Fibroblast of the conjunctiva (primary cell): ENCODE results near the gene EXOC2.

Experiments used
- DNase-seq: peaks from one replicate; pipeline ENCODE4 v3.0.0-alpha.2; 2010; ENCODE audit warnings: low read depth

EXOC2 gene

DNA sequence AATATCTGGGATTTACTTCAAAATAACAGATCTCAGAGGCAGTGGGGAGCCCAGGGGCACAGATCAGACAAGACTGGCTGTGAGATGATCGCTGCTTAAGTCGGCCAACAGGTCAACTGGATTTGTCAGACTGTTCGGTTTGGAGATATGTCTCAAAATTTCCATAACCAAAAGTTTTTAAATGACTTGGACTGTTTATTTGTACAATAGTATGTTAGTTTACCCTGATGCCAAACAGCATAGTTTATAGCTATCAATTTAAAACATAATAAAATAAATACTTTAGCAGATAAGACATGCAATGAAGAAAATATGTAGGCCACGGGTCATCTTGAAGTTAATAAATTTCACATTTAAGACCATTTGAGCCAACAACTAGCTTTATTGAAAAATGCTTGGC is 174.7 kb downstream of the EXOC2 start:
- DNase-seq = no peak

DNA sequence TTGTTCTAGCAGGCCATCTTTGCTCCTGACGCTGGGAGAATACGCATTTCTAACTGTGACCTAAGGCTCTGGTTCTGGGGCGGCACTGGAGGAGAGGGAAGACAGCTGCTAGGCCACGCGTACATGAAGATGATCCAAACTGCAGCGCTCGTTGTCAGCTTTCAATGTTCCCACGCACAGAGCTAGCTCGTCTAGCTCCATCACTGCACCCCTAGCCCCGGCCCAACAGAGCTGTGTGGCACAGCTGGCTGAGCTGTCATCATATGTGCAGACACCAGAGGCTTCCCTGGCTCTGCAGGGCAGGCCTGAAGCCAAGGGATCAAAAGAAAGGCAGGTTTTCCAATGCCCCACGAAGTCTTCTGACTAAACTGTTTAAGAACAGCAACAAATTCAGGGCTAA is 176.7 kb downstream of the EXOC2 start:
- DNase-seq = no peak

DNA sequence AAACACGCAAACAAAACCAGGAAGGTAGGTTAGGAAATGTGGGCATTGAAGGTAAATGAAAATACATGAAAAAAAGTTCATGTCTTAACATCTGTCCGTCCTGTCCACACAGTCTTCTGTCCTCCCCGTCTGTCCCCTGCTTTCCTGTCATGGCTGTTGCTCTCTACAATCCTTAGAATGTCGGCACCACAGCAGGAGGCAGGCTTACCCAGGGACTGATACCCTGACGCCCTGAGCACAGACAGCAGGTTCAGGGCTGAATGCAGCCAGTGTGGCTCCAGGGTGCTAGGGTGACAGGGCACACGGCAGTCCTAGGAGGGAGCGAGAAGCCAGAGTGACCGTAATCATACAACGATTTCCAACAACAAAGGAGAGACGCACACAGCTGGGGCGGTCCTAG is 177.7 kb downstream of the EXOC2 start:
- no peak for DNase-seq

DNA sequence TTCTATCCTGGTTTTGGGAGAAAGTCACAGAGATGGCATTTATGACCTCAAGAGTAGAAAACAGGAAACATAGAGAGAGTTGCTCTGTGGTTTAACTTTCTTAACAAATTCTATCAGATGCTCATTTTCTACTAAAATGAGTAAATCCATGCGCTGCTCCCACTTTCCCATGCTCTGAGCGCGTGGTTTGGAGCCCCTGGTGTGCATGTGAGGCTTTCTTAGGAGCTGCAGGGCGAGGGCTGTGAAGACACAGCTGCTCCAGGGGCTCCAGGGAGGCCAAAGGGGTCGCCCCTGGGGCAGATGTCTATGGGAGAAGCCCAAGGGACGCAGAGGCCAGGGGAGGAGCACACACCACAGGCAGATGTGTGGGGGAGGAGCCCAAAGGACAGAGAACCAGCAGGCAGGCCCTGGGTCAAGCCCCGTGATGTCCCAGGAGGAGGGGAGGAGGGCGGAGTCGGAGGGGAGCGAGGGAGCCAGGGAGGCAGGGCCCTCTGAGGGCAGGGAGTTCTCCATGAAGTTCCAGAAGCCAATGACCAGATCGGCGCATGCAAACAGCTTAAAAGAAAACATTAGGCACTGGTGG is 178.5 kb downstream of the EXOC2 start:
- no peak for DNase-seq

DNA sequence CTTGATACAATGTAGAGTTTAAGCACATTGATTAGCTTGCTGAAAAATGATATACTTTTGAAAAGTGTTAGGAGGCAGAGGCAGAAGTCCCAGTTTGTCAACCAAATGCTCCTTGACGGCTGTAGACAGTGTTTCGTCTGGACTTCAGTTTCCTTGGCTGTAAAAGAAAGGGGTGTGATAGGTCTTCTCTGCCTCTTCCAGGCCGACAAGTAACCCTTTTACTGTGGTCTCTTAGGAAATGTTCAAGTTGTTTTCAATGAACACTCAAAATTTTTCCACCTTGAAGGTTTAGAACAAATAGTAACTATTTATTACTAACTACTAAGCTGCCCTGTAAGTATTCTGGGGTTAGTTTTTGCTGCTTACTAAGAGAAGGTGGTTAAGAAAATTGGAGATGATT is 179.0 kb downstream of the EXOC2 start:
- no peak for DNase-seq

DNA sequence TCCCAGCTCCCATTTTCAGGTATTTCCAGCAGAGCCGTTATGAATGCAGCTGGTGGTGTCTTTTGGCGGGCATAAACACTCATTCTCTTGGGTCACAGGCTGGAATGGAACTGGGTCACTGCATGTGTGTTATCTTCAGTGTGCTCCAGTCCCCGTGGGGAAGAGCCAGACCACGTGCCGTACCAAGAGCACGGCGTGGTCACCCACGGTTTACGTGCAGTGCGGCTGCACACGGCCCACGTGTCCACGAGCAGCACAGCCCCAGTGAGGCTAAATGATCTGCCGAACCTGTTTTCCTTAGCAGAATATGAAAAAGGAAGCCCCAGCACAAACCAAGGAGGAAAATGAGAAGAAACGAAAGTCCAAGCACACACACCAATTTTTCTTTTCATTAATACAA is 179.9 kb downstream of the EXOC2 start:
- no peak for DNase-seq

DNA sequence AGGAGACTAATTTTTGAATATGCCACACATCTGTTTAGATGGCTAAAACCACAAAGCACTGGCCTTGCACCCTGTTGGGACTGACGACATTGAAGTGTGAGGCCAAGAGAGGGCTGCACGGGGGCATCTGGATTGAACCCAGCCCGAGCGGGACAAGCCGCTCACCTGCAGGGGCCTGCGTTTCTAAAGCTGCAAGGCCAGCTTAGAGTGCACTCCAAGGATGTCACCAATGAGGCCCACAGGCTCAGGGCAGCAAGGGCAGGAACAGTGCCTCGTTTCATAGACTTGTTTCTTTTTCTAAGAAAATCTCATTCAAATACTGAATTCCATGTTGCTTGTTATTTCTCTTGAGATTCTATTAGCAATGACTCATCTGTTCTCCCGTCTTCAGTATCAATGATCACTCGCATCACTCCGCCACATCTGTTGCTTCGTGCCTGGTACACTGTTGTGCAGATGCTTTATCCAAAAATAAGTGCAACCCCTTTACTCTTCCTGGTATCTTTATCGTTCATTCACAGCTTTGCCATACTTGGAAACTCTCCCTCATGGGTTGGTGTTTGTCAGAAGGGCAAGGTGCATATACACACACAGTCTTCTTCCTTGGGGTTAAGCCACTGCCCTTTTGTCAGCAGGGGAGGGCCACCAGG is 181.3 kb downstream of the EXOC2 start:
- DNase-seq = no peak

DNA sequence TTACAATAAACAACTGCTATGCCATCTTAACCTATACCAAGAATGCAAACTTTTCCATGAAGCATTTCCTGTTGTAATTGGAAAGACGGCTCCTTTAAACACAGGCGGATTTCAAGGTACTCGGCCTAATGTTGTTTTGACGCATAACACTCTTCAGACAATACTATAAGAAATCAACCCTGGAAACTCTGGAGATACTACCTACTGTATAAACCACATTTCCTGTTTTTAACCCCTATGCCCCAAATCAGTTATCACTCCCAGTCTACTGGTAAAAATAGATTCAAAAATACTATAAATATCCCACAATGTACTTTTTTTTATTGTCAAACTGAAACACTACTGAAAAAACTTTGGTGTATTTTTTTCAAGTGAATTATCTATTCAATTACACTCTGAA is 183.3 kb downstream of the EXOC2 start:
- no peak for DNase-seq

DNA sequence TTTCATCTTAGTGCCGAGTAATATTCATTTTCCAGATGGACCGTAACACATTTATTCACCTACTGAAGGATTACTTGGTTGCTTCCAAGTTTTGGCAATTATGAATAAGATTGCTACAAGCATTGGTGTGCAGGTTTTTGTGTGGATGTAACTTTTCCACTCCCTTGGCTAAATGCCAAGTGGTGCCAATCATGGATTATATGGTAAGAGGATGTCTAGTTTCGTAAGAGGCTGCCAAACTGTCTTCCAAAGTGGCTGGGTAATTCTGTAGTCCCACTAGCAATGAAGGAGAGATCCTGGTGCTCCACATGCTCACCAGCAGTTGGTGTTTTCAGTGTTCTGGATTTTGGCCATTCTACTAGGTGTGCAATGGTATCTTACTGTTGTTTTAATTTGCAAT is 184.3 kb downstream of the EXOC2 start:
- no peak for DNase-seq

DNA sequence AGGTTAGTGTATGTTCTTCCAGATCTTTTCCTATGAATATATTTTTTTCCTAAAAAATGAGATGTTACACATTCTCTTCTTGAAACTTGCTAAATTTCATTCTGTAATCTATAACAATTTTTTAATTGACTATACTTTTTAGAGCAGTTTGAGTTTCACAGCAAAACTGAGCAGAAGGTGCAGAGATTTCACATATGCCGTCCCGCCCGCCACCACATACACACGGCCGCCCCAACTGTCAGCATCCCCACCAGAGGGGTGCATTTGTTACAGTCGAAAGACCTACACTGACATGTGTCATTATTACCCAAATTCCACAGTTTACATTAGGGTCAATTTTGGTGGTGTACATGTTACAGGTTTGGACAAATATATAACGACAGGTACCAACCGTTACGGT is 184.9 kb downstream of the EXOC2 start:
- no peak for DNase-seq

DNA sequence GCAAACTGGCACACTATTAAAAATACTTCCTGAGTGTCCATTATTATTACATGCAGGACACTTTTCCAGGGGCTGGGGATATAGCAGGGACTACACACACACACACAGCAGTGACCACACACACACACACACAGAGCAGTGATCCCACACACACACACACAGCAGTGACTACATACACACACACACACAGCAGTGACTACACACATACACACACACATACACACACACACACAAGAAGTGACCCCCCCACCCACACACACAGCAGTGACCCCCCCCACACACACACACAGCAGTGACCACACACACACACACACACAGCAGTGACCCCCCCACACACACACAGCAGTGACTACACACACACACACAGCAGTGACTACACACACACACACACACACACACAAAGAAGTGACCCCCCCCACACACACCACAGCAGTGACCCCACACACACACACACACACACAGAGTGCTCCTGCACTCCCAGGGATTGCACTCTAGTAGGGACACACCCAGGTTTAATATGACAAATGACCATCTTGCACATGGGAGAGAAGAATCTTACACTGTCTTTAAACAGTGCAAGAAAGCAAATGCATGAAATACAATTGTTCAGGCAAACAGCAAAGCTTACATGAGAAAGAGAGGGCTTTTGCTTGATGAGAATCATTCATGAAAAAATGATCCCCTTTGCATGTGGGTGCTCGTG is 185.9 kb downstream of the EXOC2 start:
- DNase-seq = no peak

DNA sequence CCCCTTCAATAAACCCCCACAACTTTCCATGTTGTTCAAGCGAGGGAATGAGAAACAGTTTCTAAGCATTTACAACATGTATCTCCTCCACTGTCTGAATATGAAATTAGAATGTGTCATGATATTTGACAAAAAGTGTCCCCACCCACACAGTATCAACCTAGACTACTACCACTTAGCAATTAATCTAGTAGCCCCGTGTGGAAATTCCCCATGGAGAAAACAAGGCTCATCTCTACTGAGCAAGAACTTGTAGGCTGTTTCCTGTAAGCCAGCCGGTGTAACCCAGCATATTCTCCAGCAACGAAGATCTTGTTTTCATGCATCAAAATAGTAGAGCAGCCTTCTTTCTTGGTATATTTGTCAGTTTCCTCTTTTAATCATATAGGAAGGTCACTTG is 186.4 kb downstream of the EXOC2 start:
- no peak for DNase-seq

DNA sequence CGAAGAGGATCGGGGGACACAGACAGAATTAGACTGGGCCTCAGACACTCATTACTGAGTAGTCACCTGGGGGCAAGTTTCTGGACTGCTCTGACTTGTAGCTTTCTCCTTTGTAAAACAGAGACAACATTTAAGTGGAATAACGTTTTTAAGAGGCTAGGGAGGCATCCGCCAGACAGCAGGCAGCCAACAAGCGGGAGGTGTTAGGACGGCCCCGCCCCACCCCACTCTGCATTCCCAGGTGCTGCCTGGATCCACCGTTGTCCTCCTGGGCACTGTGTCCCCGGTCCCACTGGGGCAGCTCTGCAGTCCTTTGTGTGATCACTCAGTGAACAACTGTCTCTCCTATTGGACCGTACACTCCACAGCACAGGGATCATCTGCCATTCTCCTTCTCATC is 187.6 kb downstream of the EXOC2 start:
- no peak for DNase-seq

DNA sequence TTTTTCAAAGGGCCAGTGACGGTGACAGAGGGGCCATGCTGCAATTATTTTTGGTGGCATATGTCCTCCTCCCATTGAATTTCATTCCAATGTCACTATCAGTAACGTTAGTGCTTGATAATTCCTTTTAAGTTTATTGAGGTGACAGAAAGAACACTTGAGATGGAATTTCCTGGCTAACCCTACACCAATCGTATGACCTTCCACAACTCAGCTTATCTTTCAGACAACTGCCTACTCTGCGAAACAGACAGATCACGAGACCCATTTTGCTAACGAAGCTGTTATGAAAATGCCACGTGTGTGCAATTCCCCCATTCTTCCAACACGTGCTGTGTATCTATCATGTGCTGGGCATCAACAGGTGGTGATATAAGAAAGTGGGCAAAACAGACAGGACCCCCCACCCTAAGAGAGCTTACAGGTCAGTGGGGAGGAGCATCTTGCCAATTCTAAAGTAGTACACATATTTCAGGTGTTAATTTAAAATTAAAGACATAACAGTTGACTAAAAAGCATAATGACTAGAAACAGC is 188.4 kb downstream of the EXOC2 start:
- DNase-seq = no peak

DNA sequence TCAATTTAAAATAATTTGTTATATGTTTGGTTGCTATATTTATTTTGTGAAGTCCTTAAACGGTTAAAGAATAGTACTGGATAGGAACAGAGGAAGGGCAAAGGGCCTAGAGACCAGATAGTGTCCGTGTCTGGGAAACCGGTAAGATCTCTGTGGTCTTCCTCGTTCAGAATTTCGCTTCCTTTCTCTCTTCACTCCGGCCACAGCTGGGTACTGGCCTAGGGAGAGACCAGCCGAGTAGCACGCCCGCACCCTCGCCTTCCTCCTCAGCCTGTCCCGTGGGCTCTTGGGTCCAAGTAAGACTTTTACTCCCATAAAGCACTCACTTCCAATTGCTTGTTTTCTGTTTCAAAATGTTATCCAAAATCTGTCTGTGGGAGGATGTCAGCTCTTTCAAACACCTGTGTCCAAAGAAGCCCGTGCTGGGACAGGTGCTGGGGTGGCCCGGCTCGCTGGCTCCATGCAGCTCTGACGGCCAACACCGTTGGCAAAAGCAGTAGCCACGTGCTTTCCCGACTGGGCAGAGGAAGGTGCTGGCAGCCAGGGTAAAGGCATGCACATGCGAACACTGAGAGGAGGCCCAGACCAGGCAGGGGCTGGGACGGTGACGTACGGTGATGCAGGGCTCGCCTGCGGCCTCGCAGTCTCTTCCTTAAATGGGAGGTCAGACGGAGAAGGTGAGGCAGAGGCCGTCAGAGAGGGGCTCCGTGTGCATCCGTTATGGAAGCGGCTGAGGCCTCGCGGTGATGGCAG is 189.2 kb downstream of the EXOC2 start:
- DNase-seq = no peak

DNA sequence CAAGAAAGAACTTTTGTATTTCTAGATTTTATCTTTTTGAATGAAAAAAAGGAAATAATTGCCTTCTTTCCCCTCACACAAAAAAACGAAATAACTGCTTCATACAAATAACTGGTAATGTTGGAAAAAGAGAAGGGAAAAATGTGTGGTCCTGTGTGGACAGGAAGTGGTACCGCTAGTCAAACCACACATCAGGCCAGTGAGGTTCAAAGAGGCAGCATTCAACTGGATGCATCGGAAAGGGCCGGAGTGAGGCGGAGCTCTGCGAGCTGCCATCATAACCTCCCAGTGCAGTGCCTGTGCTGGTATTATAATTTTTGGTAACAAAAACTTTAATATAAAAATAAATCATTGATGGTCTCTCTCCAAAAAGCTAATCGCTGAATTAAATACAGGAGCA is 190.2 kb downstream of the EXOC2 start:
- DNase-seq = no peak

DNA sequence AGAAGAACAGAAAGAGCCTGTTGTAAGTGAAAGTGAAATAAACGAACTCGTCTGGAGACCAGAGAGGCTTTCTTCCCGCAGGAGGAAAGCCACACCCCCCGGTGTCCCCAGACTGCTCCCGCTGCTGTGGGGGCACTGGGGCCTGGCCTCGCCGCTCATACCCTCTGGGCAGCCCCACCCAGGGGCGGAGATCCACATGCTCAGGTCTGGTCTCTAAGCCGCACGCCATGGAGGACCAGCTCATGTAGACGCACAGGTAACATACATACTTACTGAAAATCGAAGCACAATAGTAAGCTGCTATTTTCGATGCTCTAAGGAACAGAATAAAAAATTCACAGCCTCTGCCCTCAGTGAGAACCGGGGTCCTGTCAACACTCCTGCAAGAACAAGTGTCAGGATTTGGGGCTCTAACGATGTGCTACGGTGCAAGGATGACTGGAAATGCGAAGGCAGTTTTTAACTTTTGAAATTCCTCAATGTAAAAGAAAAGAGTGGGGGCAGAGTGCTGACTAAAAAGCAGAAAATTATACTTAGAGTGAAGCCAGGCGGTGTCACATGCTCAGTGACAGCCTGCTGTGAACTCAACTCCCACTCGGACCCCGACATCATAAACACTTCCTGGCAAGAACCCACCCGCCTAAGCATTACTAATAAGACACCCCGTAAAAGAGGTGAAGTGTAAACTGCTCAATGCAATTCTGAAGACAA is 190.9 kb downstream of the EXOC2 start:
- no peak for DNase-seq

DNA sequence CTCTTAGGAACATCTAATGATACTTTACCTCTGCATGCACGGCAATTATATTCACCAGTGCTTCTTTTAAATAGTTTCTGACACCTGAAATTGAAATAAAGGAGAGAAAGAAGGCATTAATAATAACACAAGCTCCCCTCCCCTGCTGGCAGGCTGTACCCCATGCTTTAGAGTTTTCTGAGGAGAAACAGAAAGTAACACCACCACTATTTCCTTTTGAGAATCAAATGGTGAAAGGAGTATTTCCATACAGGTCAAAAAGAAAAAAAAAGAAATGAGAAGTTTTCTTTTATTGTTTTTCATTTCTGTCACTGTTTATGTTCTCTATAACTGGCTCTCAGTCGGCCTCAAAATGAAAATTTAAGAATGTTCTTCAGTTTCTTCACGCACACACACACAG is 193.3 kb downstream of the EXOC2 start:
- no peak for DNase-seq

DNA sequence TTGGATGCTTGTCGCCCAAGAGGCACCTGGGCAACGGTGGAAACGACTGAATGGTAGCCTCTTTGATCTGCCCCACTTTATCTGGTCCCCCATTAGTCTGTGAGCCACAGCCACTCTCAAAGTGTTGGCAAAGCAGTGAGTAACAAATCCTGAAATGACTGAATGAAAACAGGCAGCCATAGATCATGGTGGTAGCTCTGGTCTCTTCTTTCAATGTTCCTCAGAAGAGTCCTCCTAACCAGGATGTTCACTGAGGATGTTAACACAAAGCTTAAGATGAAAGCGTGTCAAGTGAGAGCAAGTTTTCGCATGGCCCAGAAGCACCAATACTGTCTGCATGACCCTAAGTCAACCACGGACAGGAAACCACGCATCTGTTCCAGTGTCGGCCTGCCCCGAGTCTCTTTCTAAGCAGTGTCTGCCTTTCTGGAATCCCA is 194.1 kb downstream of the EXOC2 start:
- DNase-seq = no peak

DNA sequence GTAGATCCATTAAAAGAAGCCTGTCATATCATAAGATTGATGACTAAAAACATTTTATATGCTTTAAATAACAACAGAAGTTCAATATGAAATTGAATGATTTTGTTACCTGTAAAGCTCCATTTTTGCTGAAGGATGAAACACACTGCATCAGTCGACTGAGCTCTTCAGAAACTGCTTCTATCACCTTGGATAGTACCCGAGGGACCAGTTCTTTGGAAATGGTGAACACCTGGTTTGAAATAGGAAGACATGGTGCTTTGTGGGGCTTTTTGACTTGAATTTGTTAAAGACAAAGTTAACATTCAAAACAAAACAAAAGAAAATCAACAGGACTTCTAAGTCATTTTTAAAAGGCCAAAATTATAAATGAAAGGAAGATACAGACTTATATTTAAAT is 195.7 kb downstream of the EXOC2 start:
- DNase-seq = no peak

DNA sequence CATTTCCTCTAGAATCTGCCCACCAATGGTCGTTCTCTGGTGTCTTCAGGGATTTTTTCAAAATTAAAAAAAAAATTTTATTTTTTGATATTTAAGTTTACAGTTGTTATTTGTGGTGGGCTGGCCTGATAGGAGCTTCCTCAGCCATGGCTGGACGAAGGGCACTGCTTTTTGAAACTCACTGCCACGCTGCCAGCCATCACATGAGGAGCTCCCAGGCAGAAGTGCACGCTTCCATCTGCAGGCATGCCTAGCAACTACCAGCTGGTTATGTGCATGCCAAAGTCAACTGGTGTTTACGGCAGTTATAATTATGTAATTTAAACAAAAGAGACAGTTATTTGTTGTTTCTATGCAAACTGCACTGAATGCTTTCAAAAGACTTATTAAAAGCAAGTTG is 196.3 kb downstream of the EXOC2 start:
- DNase-seq = no peak

DNA sequence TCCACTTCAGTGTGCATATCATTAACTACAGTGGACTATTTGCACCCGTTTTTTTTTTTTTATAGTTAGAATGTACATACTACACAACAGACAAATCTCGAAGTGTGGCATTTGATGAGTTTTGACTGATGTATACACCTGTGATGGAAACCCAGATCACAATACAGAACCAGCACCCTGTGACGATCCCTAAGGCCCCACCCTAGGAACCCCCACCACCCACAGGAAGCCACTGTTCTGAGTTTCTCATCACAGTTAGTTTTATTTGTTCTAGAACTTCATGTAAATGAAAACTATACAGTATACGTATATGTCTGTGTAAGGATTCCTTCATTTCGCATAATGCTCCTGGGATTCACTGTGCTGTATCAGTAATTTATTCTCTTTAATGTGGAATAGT is 198.5 kb downstream of the EXOC2 start:
- DNase-seq = no peak
